ENCODE data around the gene BRCA2. TPM values are rescaled to one million over a fixed set of nuclear protein-coding genes. Genes with fewer than 3 reads are reported as not detected.

BRCA2 gene
- total and polyA plus RNA-seq, 9 of the 15 experiments (the other 6 are each of a cell fraction or from before 2014, with no cell fraction given), result 4.1 to 17.3 (median 5.8) TPM

DNA sequence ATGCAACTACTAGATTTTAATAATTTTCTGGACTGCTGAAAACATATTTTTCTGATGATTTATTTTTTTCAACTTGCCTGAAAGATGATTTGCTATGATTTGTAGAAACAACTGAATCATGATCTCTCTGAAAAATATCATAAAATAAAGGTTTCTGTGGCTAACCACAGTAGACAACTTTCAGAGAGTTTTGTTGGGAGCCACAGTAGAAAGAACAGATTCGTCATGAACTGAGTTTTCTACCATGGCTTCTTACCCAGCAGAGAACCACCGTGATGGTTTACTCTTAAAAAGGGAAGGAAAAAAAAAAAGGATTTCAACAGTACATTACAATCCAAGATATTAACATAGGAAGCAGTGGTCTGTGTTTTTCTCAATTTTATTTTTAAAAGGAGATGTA is 18.1 kb upstream of the BRCA2 start:
- no peaks in the 10 kb centered on the region for H3K79me2 ChIP-seq (ENCODE audit: control insufficient read depth, insufficient read depth, low read length)
- no peak for FAIRE-seq
- no TSS peak for BruUV-seq (replicated peaks)
- H3K4me3 ChIP-seq, result no peak overlapping the region
- DNase-seq (ENCODE audit: extremely low read depth in 1 of 4, low spot score in 3 of 4), result no peak
- H3K4me1 ChIP-seq (replicated peaks in 1 of 2; ENCODE audit: control insufficient read depth in 2 of 2, insufficient read depth in 2 of 2, low read length in 2 of 2), result no peaks in the 10 kb centered on the region
- in situ Hi-C loops (cut with MboI), result no loop called here
- ATAC-seq, result no peak
- no peak overlapping the region for H3K9ac ChIP-seq (ENCODE audit: insufficient read depth in 1 of 2, low read depth in 2 of 2, low read length in 2 of 2)
- H3K4me2 ChIP-seq (ENCODE audit: insufficient read depth, low read length), result no peak overlapping the region
- TF ChIP-seq KAT2B (IDR thresholded peaks at IDR 0.05; ENCODE audit: low read depth, low read length), result no peak
- no peak for TF ChIP-seq U2AF1 (optimal IDR thresholded peaks at IDR 0.05; ENCODE audit: low read depth, low read length)
- TF ChIP-seq, protein P1, sequence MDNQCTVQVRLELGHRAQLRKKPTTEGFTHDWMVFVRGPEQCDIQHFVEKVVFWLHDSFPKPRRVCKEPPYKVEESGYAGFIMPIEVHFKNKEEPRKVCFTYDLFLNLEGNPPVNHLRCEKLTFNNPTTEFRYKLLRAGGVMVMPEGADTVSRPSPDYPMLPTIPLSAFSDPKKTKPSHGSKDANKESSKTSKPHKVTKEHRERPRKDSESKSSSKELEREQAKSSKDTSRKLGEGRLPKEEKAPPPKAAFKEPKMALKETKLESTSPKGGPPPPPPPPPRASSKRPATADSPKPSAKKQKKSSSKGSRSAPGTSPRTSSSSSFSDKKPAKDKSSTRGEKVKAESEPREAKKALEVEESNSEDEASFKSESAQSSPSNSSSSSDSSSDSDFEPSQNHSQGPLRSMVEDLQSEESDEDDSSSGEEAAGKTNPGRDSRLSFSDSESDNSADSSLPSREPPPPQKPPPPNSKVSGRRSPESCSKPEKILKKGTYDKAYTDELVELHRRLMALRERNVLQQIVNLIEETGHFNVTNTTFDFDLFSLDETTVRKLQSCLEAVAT (IDR thresholded peaks at IDR 0.05), result no peak
- TF ChIP-seq HDAC3 (IDR thresholded peaks at IDR 0.05; ENCODE audit: borderline replicate concordance, partially characterized antibody), result no peak
- H3K27me3 ChIP-seq (ENCODE audit: control insufficient read depth in 2 of 2, insufficient read depth in 2 of 2, low read length in 2 of 2), result peaks cover 12 to 27% of the 10 kb centered on the region in 2 experiments; a peak in 4 of 5 replicates
- no peaks in the 10 kb centered on the region for H3K36me3 ChIP-seq (ENCODE audit: control insufficient read depth, insufficient read depth, low read length)
- no peaks in the 10 kb centered on the region; the same call in 1 of the 2 replicates for H3K9me3 ChIP-seq (replicated peaks; ENCODE audit: control insufficient read depth, insufficient read depth, low read depth, low read length)
- intact Hi-C loops (cut with micrococcal nuclease), result no loop called here
- POLR2A ChIA-PET, result no interaction called here
- H3K27ac ChIP-seq (ENCODE audit: extremely low read depth, low read depth, low read length), result no peak overlapping the region
- CTCF ChIA-PET (ENCODE audit: low intra/inter-chr PET ratio), result no interaction called here
- no peaks in the 10 kb centered on the region for H4K20me1 ChIP-seq (replicated peaks; ENCODE audit: control insufficient read depth, insufficient read depth, low read length)
- no peaks in the 10 kb centered on the region for H3K9me1 ChIP-seq (ENCODE audit: control insufficient read depth, insufficient read depth, low read length)
- WGBS (ENCODE audit: insufficient coverage, low coverage, missing lambda C conversion rate), result 0% methylated on average over 2 of the region's 2 CpGs
- no peak overlapping the region for H2AFZ ChIP-seq (ENCODE audit: low read depth, low read length)

DNA sequence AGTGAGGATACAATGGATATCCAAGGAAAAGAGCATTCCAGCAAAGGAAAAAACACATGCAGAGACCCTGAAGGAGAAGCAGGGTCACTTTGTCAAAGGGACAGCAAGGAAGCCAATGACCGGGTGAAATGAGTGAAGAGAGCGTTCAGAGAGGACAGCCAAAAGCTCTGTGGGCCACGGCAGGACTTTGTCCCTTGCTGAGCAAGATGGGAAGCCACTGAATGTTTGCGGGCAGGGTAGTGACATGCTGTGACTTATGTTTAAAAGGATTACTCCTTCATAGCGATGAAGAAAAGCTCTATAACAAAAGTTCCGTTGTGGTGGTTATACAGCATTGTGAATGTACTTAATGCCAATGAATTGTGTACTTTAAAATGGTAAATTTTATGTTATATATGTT is 16.6 kb upstream of the BRCA2 start:
- FAIRE-seq, result no peak
- TF ChIP-seq ELF1 (tag; IDR thresholded peaks at IDR 0.05), result no peak
- no peak for TF ChIP-seq ZNF146 (CRISPR knock-in tag; IDR thresholded peaks at IDR 0.05; ENCODE audit: unreplicated experiment)
- TF ChIP-seq ZNF41 (CRISPR knock-in tag; conservative IDR thresholded peaks at IDR 0.05), result no peak
- no peak for TF ChIP-seq PYGO2 (tag; IDR thresholded peaks at IDR 0.05)
- TF ChIP-seq HCFC1 (IDR thresholded peaks at IDR 0.05; ENCODE audit: low read depth, low read length), result no peak
- TF ChIP-seq BHLHE40 (IDR thresholded peaks at IDR 0.05; ENCODE audit: low read length), result no peak
- TF ChIP-seq PHTF2 (CRISPR knock-in tag; IDR thresholded peaks at IDR 0.05), result no peak
- TF ChIP-seq ZBTB7A (IDR thresholded peaks at IDR 0.05; ENCODE audit: borderline replicate concordance, control insufficient read depth, low read depth, low read length), result no peak
- TF ChIP-seq MAFF (IDR thresholded peaks at IDR 0.05; ENCODE audit: low read length), result no peak
- no peak for TF ChIP-seq SMARCA5 (IDR thresholded peaks at IDR 0.05)
- no peak for TF ChIP-seq POLR2AphosphoS5 (IDR thresholded peaks at IDR 0.05; ENCODE audit: control insufficient read depth, insufficient read depth, low read depth, low read length)
- TF ChIP-seq ZKSCAN3 (CRISPR knock-in tag; IDR thresholded peaks at IDR 0.05), result no peak
- TF ChIP-seq TEAD4 (IDR thresholded peaks at IDR 0.05; ENCODE audit: low read length), result no peak
- no peak for TF ChIP-seq TEAD4 (CRISPR knock-in tag; IDR thresholded peaks at IDR 0.05; ENCODE audit: borderline replicate concordance)
- TF ChIP-seq ASH1L (IDR thresholded peaks at IDR 0.05; ENCODE audit: borderline replicate concordance, low read depth, partially characterized antibody), result no peak

More for the DNA sequence above, 16.6 kb upstream of the BRCA2 start:
- H3K9ac ChIP-seq (ENCODE audit: insufficient read depth in 1 of 2, low read depth in 2 of 2, low read length in 2 of 2), result no peak overlapping the region
- no peaks in the 10 kb centered on the region for H3K36me3 ChIP-seq (ENCODE audit: control insufficient read depth, insufficient read depth, low read length)
- ChIA-PET CTCF (ENCODE audit: low intra/inter-chr PET ratio) (no interaction called here), POLR2A (no interaction called here)
- no peak overlapping the region for H2AFZ ChIP-seq (ENCODE audit: low read depth, low read length)
- no peaks in the 10 kb centered on the region for H4K20me1 ChIP-seq (replicated peaks; ENCODE audit: control insufficient read depth, insufficient read depth, low read length)
- peaks cover 12 to 27% of the 10 kb centered on the region in 2 experiments; a peak in 4 of 5 replicates for H3K27me3 ChIP-seq (ENCODE audit: control insufficient read depth in 2 of 2, insufficient read depth in 2 of 2, low read length in 2 of 2)
- H3K9me3 ChIP-seq (replicated peaks; ENCODE audit: control insufficient read depth, insufficient read depth, low read depth, low read length), result no peaks in the 10 kb centered on the region; the same call in 1 of the 2 replicates
- DNase-seq (ENCODE audit: extremely low read depth in 1 of 4, low spot score in 3 of 4) (no peak), ATAC-seq (no peak)
- no TSS peak for BruUV-seq (replicated peaks)
- H3K9me1 ChIP-seq (ENCODE audit: control insufficient read depth, insufficient read depth, low read length), result no peaks in the 10 kb centered on the region
- H3K4me3 ChIP-seq, result no peak overlapping the region
- intact Hi-C loops (cut with micrococcal nuclease), result no loop called here
- in situ Hi-C loops (cut with MboI), result no loop called here
- no peaks in the 10 kb centered on the region for H3K79me2 ChIP-seq (ENCODE audit: control insufficient read depth, insufficient read depth, low read length)
- no peak overlapping the region for H3K27ac ChIP-seq (ENCODE audit: extremely low read depth, low read depth, low read length)
- no peaks in the 10 kb centered on the region for H3K4me1 ChIP-seq (replicated peaks in 1 of 2; ENCODE audit: control insufficient read depth in 2 of 2, insufficient read depth in 2 of 2, low read length in 2 of 2)
- no peak overlapping the region for H3K4me2 ChIP-seq (ENCODE audit: insufficient read depth, low read length)
- under 1% methylated on average over 6 of the region's 6 CpGs for WGBS (ENCODE audit: insufficient coverage, low coverage, missing lambda C conversion rate)
